ENCODE data around the gene RNF151. TPM values are rescaled to one million over a fixed set of nuclear protein-coding genes. Genes with fewer than 3 reads are reported as not detected.
"Not testable (repeated sequence)": the region's sequence is repeated elsewhere in the genome, so short reads cannot be mapped to it uniquely, and the experiment has no call there.

RNF151 gene
- total RNA-seq, 4 donors from 2014 or later, result not detected

GRCh38 chr16:1932050-1933028 lies 34.3 kb upstream of the RNF151 start:
- peaks cover 0 to 8% (median 7%) of the 10 kb centered on the region in 4 donors for H3K36me3 ChIP-seq
- 46% methylated on average over 5 of the region's 19 CpGs for WGBS
- H3K27me3 ChIP-seq, result peaks cover 0 to 17% (median 0%) of the 10 kb centered on the region in 4 donors
- TF ChIP-seq POLR2A (IDR thresholded peaks at IDR 0.05; ENCODE audit: low read depth) (no peak), POLR2AphosphoS5 (IDR thresholded peaks at IDR 0.05) (no peak)
- H3K27ac ChIP-seq (replicated peaks in 1 of 4), result no peak overlapping the region
- peaks cover 7 to 19% (median 12%) of the 10 kb centered on the region in 4 donors for H3K4me1 ChIP-seq
- DNase-seq (ENCODE audit: extremely low spot score), result no peak
- intact Hi-C loops (cut with DNase I), result no loop called here
- H3K4me3 ChIP-seq, result no peak overlapping the region
- no peaks in the 10 kb centered on the region for H3K9me3 ChIP-seq

DNA sequence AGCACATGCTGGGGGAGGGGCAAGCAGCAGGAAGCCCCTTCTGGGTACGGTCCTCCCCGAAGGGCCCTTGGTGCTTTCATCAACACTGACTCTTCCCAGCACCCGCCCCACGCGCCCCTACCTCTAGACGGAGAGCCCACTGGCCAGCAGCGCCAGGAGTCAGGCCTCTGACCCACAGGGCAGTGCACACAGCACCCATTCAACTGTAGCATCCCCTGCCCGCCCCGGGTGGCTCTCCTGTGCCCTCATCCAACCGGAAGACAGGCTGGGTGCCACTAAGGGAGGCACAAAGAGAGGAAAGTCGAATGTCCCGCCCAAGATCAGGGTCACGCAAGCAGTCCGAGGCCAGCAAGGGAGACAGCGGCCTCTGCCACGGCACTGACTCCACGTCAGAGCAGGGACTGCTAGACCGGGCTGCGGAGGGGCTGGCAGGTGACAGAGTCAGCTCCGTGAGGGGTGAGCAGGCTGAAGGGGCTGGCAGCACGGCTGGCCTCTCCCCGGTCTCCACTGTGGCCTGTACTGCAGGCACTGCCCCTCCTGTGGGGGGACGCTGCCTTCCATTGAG lies 33.5 kb upstream of the RNF151 start:
- no peaks in the 10 kb centered on the region for H3K9me3 ChIP-seq
- H3K27ac ChIP-seq (replicated peaks in 1 of 4), result no peak overlapping the region
- WGBS, result 65% methylated on average over 16 of the region's 23 CpGs
- intact Hi-C loops (cut with DNase I), result no loop called here
- peaks cover 0 to 17% (median 0%) of the 10 kb centered on the region in 4 donors for H3K27me3 ChIP-seq
- H3K36me3 ChIP-seq, result peaks cover 8 to 17% (median 15%) of the 10 kb centered on the region in 4 donors
- TF ChIP-seq EP300 (IDR thresholded peaks at IDR 0.05) (no peak), POLR2AphosphoS5 (IDR thresholded peaks at IDR 0.05) (no peak), POLR2A (IDR thresholded peaks at IDR 0.05; ENCODE audit: low read depth) (no peak)
- TF ChIP-seq, protein P1, sequence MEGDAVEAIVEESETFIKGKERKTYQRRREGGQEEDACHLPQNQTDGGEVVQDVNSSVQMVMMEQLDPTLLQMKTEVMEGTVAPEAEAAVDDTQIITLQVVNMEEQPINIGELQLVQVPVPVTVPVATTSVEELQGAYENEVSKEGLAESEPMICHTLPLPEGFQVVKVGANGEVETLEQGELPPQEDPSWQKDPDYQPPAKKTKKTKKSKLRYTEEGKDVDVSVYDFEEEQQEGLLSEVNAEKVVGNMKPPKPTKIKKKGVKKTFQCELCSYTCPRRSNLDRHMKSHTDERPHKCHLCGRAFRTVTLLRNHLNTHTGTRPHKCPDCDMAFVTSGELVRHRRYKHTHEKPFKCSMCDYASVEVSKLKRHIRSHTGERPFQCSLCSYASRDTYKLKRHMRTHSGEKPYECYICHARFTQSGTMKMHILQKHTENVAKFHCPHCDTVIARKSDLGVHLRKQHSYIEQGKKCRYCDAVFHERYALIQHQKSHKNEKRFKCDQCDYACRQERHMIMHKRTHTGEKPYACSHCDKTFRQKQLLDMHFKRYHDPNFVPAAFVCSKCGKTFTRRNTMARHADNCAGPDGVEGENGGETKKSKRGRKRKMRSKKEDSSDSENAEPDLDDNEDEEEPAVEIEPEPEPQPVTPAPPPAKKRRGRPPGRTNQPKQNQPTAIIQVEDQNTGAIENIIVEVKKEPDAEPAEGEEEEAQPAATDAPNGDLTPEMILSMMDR (IDR thresholded peaks at IDR 0.05), result no peak
- H3K4me1 ChIP-seq, result peaks cover 7 to 19% (median 12%) of the 10 kb centered on the region in 4 donors
- no peak for DNase-seq (ENCODE audit: extremely low spot score)
- H3K4me3 ChIP-seq, result no peak overlapping the region

DNA sequence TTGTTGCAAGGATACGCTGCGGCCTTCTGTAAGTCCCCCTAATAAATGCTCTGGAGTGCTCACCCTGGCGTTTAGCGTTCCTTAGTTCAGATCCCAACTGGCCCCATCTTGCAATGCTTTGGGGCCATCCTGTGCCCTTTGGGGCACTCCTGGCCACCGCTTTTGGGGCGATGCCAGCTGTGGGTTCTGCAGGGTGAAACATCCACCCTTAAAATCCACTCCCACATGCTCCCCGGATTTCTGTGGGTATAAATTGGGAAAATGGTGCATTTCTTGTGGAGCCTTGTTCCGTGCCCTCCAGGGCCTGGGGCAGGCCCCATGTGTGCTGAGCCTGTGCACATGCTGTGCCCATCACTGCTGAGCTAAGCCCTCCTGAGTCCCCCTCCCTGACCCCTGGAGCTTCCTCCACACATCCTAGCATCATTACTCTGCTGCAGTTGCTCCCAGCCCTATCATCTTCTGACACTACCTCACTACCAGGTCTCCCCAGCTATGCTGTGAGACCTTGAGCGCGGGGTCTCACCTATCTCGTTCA lies 29.6 kb upstream of the RNF151 start:
- H3K9me3 ChIP-seq, result no peaks in the 10 kb centered on the region
- peaks cover 0 to 14% (median 0%) of the 10 kb centered on the region in 4 donors for H3K27me3 ChIP-seq
- H3K4me3 ChIP-seq, result no peak overlapping the region
- no peak for DNase-seq (ENCODE audit: extremely low spot score)
- no peak overlapping the region for H3K27ac ChIP-seq (replicated peaks in 1 of 4)
- peaks cover 38 to 49% (median 43%) of the 10 kb centered on the region in 4 donors for H3K36me3 ChIP-seq
- TF ChIP-seq, protein P1 (IDR thresholded peaks at IDR 0.05), result no peak
- TF ChIP-seq POLR2AphosphoS5 (IDR thresholded peaks at IDR 0.05) (no peak), POLR2A (IDR thresholded peaks at IDR 0.05; ENCODE audit: low read depth) (no peak), EP300 (IDR thresholded peaks at IDR 0.05) (no peak)
- 92% methylated on average over 11 of the region's 11 CpGs for WGBS
- H3K4me1 ChIP-seq, result peaks cover 7 to 17% (median 15%) of the 10 kb centered on the region in 4 donors
- intact Hi-C loops (cut with DNase I), result no loop called here

- DNase-seq (ENCODE audit: extremely low spot score), result no peak
- intact Hi-C loops (cut with DNase I), result no loop called here
- 67% methylated on average over 10 of the region's 10 CpGs for WGBS
- TF ChIP-seq POLR2AphosphoS5 (IDR thresholded peaks at IDR 0.05) (no peak), EP300 (IDR thresholded peaks at IDR 0.05) (no peak), POLR2A (IDR thresholded peaks at IDR 0.05; ENCODE audit: low read depth) (no peak)
- TF ChIP-seq, protein P1 (IDR thresholded peaks at IDR 0.05), result no peak
- Histone ChIP-seq H3K9me3 (no peaks in the 10 kb centered on the region), H3K4me1 (peaks cover 12 to 25% (median 22%) of the 10 kb centered on the region in 4 donors), H3K27ac (replicated peaks in 1 of 4) (no peak overlapping the region), H3K36me3 (peaks cover 38 to 49% (median 43%) of the 10 kb centered on the region in 4 donors), H3K4me3 (no peak overlapping the region), H3K27me3 (peaks cover 0 to 1% (median 0%) of the 10 kb centered on the region in 4 donors)
Measured at GRCh38 chr16:1938316-1938715, 28.3 kb upstream of the RNF151 start.

DNA sequence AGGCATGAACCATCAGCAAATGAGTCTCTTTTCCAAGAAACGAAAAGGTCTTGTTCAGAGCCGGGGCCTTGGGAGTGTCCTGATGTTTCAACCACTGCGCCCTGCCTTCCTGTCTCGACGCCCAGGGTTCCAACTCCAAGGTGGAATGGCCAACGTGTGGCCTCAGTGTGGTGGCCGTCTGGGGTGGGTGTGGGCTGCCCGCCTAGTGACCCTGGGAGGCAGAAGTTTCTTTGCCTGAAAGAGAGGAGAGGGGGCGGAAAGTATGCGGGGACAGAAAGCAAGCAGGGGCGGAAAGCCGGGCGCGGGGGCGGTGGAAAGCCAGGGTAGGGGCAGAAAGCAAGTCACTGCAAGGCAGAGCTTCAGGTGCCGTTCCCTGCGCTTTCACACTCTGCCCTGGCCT lies 27.7 kb upstream of the RNF151 start:
- intact Hi-C loops (cut with DNase I), result no loop called here
- WGBS, result 91% methylated on average over 17 of the region's 17 CpGs

GRCh38 chr16:1939833-1940232 lies 26.8 kb upstream of the RNF151 start:
- WGBS, result 98% methylated on average over 8 of the region's 8 CpGs

More for the DNA sequence above, 27.7 kb upstream of the RNF151 start:
- TF ChIP-seq EP300 (IDR thresholded peaks at IDR 0.05) (no peak), POLR2A (IDR thresholded peaks at IDR 0.05; ENCODE audit: low read depth) (no peak), POLR2AphosphoS5 (IDR thresholded peaks at IDR 0.05) (no peak)
- TF ChIP-seq, protein P1 (IDR thresholded peaks at IDR 0.05), result no peak
- H3K4me3 ChIP-seq, result no peak overlapping the region
- no peak for DNase-seq (ENCODE audit: extremely low spot score)
- no peaks in the 10 kb centered on the region for H3K27me3 ChIP-seq
- peaks cover 12 to 31% (median 28%) of the 10 kb centered on the region in 4 donors for H3K4me1 ChIP-seq
- H3K36me3 ChIP-seq, result peaks cover 38 to 49% (median 43%) of the 10 kb centered on the region in 4 donors
- no peak overlapping the region for H3K27ac ChIP-seq (replicated peaks in 1 of 4)
- no peaks in the 10 kb centered on the region for H3K9me3 ChIP-seq

More at GRCh38 chr16:1939833-1940232, 26.8 kb upstream of the RNF151 start:
- H3K9me3 ChIP-seq; DNase-seq (ENCODE audit: extremely low spot score); intact Hi-C loops (cut with DNase I); H3K27me3 ChIP-seq; H3K27ac ChIP-seq (replicated peaks in 1 of 4); H3K4me3 ChIP-seq: not testable (repeated sequence)
- peaks cover 38 to 49% (median 43%) of the 10 kb centered on the region in 4 donors for H3K36me3 ChIP-seq
- H3K4me1 ChIP-seq, result peaks cover 12 to 34% (median 29%) of the 10 kb centered on the region in 4 donors
